T-helper 1 cell (primary cell): ENCODE measurements around the gene STARD13.

Experiments
- DNase-seq, 5 donors: peaks; one replicate each; pipeline ENCODE4 v3.0.0-alpha.2; 2012 to 2020

Gene STARD13

DNA sequence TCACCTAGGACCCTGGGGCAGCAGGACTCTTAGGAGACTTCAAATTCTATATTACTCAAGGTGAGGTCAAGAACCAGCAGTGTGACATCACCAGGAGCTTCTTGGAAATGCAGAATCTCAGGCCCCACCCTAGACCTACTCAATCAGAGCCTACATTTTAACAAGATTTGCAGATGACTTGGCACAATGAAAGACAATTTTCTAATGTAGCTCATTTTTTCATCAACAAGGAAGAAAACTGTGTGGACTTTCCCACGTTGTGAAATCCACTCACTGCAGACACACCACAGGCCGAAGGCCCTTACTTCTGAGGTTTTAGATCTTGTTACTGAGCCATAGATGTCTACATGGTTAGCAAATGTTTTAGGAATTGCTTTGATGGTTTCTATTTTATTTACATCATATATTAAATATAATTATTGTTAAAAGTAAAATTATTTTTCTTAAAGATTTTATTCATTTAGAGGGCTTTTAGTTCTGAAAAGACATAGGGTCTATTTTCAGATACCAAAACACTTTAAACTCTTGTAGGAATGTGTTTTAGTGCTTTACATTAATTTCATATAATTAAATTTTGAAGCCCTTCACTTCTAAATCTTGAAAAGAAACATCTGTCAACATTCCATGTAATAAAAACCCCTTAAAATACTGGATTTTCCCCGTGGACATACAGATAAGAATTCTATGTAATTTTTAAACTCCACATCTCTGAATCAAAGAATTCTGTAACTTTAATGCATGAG is 18.5 kb upstream of the STARD13 start:
- no peak for DNase-seq

DNA sequence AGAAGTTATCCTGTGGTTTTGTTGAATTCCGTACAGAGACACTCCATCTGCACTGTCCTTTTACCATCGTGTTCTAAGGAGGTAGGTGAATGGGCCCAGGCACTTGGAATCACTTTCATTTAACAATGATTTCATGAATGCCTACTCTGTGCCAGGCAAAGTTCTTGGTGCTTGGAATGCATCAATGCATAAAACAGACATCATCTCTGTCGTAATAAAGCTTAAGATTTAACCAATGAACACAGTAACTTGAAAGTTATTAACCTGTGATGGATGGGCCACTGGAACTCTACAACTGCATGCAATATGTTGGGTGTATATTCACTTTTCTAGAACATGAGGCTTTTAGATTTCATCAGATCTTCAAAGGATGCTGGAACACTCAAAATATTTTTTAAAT is 14.1 kb upstream of the STARD13 start:
- no peak for DNase-seq

DNA sequence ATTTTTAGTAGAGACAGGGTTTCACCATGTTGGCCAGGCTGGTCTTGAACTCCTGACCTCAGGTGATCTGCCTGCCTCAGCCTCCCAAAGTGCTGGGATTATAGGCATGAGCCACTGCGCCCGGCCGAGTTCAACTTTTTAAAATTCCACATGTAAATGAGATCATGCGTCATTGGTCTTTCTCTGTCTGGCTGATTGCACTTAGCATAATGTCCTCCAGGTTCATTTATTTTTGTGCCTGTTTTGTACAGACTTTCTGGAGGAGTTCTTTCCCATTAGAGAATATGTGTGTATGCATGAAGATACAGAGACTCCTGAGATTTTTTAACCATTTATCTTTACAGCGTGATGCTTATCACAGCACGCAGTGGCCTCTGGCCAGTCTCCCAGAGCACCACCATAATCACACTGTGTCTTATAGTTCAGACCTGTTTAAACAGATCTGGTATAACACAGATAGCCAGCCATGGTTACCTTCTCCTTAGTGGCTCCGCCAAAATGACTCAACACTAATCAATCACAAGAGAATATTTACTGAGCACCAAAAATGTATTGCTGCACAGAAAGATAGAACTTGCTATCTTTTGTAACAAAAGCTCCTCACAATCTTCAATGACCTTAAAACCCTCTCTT is 11.4 kb upstream of the STARD13 start:
- DNase-seq: no peak

DNA sequence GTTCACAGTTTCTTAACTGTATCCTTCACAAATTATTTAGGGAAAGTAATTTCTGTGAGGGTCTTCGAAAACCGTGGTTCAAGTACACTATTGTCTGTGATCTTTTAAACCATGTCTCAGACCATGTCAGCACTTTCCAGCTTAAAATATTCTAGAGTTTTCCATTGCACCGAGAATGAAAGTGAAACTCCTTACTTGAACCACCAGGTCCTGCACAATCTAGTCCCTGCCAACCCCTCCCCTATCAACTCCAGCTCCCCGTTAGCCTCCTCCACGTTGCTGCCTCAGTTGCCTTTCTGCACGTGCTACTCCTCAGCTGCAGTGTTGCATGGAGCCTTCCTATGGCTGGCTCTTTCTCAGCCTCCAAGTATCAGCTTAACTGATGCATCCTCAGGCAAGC is 7.2 kb upstream of the STARD13 start:
- DNase-seq: no peak

DNA sequence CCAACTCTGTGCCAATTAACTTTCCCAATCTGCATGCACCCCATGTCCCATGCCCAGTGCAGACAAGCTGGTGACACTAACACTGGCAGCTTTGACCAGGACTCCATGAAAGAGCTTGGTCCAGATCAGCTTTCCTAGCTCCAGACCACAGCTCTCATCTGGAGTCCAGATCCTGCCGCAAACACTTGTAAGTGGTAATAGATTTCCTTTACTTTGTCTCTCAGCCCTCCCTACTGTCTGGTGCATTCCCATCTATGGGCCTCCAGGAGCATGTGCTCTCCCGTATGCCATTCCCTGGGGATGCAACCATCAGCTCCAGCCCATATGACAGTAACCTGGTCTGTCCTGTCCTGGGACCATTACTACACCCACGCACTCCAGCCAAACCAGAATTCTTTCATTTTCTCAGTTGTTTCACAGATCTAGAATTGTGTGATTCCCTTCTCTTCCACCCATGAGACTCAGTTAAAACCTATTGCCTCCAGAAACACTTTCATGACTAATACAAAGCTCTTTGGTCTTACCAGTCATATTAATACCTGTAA is 4.9 kb upstream of the STARD13 start:
- no peak for DNase-seq

DNA sequence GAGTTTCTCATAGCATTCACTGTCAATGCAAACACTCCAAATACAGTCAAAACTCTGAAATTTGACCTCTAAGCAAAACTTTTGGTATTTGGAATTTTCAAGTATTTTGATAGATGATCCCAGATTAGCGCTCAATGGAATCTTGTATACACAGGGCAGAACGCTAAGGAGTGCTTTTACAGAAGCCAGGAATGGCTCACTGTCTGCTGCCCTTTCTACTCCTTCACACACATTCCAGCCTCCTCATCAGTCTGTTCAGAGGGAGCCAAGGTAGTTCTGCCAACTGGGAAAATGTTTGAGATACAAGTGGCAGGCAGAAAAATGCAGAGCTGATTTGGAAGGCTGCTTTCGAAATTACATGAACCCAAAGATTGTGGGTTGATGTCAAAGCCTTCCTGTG is 4.4 kb upstream of the STARD13 start:
- DNase-seq: no peak

DNA sequence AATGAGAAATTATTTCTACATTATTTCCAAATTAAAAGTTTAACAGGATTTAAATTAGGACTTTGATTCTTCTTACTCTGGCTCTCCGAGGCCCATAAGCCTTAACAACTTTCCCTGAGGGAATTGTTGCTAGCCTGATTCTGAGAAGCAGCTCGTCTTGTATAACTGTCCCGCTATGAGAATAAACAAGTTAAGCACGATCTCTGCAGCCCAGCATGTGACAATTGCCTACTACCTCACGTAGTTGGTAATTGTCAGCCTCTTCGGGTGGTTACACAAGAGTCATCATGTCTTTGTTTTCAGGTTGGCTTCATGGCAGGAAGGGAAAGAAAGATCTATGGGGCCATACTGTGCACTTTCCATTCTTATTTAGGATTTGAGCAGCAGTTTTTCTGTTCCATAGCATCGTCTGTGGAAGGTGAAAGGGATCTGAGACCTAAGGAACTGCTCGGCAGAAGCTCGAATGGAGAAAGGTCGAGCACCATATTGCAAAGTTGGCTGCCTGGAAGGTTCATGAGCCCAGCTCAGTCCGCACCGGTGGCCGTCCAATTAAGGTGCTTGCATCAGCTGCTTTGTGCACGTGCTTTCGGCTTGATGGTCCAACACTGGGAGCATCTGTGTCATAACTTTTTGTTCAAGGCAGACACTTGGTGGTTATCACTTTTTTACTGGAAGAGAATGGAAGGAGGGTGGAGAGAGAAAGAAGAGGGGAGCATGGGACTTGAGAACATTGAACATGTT is 1.8 kb upstream of the STARD13 start:
- no peak for DNase-seq

DNA sequence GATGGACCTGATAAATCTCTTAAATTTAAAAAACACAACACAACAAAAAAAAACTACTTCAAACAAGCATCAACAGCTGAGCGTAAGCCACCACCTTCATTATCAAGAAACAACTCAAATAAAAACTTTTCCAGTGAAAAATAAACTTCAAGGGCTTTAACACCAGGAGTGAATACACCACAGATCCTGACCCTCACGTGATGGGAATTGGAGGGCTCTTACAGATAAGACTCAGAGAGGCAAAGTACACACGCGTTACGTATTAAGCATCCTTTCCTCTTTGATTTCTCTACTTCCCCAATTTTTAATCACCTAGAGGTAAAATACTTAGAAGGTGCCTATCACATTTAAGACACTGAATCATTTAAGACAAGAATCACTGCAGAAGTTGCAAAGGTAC is 573 bp upstream of the STARD13 start:
- DNase-seq: no peak

DNA sequence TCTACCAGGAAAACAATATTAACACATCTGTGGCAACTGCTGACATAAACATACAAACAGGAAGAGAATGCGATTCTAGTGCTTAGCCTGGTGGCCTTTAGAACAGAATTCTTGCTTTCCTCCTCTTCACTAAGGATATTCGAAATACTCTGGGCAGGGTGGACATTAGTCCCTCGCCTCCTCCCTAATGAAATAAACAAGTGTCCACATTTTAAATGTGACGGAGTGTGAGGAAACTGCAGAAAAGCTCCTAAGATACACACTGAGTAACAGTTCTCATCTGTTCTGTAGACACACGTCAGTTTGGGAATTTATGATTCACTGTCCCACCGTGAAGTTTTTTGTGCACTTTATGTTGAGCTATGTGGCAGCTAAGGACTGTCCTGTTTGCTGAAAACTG is 639 bp downstream of the STARD13 start:
- DNase-seq: no peak

DNA sequence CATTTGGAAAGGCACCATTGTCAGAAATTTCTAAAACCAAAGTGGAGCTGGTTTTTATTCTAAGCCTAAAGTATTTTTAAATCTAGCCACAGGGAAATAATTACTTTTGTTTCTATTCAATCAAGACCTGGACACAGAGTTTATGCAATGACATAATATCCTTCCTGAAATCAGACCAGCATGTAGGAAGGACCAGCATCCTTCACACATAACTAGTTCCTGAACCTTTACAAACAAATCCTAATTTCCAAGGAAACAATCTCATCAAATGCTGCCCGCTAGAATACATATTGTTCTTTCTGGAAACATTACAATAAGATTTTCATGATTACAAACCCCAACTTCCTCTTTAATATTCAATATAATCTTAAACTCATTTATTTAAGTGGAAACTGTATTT is 1.5 kb downstream of the STARD13 start:
- DNase-seq: no peak

DNA sequence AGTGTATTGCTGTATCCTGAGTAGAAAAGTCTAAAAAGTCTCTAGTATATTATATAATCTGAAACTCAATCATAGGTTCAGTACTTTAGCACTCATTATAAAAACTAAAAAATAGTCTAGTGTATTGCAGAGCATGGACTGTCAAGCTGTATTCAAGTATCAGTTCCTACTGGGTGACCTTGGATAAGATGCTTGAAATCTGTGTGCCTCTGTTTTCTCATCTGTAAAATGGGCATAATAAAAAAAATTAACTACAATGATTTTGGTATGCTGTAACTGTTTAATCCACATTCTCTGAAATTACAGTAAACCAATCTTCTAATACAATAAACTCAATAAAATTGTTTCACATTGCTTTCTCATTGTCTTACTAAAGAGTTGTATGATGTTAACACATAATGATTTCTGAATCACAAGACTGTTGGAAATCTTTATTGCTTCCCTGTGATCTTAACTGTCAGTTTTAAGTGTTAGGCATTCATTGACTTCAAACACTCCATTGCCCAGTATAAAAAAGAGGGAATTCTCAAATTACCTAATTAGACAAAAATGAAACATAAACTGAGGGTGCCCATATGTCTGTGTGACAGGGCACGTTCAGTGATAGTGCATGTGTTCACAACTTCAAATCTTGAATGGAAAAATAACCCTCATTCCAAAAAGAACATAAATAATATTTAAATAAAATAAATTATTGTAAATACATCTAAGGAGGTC is 2.2 kb downstream of the STARD13 start:
- no peak for DNase-seq

DNA sequence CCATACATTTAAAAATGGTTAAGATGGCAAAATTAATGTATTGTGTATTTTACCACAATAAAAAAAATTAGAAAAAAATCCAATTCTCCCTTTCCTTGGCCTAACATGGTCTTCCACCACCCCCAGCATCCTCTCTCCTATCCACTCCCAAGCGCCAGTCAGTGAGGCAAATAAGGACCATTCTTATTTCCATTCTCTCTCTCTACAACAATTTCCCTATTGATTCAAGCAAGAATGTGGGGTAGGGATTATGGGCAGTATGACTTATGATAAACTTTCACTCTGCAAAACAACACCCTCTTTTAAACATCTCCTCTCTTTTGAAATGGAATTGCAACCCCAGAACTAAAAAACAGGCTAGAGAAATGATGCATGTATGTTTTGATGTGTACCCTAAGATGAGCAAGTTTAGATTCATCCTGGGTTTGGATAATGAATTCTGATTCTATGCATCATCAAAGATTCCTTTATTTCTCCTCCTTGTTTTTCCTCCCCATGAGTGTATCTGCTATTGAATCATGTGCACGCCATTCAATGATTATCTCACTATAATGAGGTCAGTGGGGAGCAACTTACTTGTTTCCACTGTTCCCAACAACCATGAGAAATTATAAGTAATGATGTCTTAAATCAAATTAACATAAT is 3.5 kb downstream of the STARD13 start:
- no peak for DNase-seq

DNA sequence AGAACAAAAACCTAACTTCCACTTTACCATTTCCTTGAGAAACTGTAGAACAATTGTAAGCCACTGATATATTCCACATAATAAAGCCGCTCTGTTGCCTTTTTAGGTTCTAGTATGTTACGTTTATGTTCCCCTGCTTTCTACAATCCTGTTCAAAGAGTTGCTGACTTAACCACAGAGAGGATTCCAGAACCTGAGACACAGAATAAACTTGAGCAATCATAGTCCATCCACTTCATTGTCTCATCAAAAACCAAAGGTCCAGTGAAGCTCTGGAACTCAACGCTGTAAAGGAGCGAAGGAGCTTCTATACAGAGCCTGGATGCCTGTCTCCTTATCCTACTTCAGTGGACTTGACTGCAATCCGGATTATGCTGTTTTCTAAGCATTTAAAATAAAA is 4.6 kb downstream of the STARD13 start:
- DNase-seq: no peak

DNA sequence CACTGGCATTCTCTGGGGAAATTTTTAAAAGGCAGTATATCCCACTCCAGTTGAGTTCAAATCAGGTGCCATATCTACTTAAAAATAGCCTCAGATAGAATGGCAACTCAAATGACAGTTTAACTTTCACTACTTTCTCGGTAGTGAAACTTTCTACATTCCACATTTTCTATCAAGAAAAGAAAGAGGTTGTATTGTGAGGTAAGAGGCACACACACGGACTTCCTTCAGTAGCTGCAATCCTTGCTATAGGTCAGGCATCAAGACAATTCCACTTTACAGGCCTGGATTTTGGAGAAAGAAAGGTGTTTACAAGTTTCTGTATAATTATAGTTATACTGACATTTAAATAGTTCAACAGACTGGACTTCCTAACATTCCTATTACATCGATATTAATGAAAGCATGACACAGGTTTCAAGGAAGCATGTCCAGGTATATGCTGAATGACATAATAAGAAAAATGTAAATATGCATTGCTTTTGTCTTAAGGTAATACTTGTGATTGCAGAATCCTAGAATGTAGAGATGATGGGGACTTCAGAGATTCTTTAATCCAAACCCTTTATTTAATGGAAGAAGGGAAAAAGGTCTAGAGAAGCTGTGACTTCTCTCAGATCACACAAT is 5.2 kb downstream of the STARD13 start:
- no peak for DNase-seq

DNA sequence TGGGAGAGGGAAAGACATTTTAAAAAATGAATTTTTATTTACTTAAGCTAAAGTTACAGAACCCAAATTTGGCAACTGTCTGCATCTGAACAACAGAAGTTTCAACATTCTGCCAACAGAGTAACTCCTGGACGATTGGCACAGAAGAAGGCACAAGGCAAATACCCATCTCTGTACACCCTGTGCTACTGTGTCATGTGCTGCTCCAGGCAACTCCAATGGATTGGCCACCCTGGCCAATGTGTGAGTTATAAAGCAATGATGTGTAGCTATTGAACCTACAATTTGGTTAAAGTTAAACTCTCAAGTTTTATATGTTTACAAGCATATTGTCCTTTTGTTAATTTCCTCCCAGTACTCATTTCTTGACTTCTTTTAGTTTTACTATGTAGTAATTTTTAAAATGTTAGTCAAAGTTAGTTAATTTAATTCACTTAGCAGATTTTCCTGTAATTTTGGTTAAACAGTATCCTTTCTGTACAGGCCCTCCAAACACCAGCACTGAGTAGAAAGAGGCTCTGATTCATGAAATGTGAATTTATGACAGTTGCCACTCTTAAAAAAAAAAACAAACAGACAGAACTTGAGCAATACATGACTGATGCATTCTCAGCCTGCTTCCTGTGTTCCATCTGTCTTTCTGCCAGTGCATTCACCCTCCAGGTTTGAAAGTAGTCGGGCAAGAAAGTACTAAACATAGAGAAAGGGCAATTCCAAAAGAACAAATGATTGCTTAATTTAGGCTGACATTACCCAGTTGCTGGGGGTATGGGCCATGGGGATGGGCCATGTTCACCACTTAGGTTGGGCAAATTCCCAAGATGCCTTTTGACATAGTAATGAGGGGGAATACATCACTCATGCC is 5.9 kb downstream of the STARD13 start:
- DNase-seq: no peak

DNA sequence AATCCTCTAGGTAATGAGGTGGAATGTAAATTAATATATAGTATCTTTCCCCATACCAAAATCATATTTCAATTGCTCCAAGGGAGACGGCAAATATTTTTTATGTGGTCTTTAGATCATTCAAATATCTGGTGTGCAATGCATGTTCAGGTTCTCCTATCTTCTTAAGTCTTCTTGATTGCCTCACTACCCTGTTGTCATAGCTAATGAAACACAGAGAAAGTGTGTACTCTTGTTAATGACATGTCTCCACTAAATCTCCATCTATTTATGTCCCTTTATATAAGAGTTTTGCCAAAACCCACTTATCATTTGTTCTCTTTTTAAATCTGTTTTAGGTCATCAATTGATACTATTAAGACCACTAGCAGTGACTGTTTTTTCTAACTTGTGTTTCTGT is 6.6 kb downstream of the STARD13 start:
- DNase-seq: no peak

DNA sequence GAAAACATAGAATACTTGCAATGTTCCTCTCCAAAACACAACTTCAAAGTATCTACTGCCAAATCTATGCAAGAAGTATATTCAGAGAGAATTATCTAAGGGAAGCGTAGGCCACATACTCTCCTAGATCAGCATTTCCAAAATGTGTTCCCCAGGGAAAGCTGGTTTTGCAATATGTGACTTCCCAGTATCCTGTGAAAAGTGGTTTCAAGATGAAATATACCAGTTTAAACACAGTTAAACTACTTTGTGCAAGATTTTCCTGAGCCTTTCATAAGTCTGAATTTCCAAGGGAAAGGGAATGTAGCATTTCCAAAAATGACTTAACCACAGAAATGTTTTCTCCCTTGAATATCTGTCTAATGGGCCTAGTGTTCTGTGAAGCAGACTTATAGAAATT is 7.6 kb downstream of the STARD13 start:
- DNase-seq: no peak

DNA sequence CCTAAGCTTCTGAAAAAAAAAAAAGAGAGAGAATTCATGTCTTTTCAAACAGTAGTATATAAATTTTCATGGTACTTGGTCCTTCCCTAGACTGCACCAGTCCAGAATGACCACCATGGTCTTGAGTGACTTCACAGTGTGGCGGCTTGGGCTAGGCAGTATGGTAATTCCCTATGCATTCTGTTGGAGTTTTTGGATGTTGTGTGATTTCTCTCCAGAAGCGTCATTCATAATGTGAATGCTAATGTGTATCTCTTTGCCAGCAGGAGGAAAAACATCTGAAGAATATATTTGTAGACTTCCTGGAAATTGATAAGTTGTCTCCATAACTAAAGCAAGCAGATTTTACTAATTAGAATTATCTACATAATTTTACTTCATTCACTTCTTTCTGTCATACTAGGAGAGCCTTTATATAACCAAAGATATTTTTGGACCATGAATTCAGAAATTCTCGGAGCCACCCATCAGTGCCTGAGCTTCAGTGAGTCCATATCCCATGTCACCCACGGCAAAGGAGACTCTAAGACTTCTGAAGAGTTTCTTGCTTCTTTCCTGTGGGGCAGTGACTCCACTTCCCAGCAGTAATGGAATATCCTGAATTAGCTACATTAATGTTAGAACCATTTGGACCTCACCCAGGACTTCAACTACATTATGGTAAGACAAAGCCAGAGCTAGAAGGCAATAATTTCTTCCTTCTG is 8.4 kb downstream of the STARD13 start:
- DNase-seq: no peak

DNA sequence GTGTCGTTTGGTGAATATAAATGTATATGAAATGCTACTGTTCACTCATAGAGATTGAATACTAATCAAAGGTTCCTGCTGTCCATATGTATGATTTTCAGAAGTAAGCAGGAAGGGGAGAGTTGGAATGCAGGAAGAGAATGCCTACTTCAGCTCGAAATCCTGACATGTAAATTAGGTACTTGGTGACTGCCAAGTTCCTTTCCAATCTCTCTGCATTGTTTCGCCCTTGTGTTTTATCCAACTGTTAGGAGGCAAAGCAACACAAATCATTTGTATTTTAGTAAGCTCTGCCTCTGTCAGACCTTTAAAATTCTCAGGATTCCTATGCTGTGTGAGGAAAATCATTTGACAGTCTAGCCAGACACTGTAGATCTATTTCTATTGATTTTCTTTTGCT is 9.0 kb downstream of the STARD13 start:
- no peak for DNase-seq

DNA sequence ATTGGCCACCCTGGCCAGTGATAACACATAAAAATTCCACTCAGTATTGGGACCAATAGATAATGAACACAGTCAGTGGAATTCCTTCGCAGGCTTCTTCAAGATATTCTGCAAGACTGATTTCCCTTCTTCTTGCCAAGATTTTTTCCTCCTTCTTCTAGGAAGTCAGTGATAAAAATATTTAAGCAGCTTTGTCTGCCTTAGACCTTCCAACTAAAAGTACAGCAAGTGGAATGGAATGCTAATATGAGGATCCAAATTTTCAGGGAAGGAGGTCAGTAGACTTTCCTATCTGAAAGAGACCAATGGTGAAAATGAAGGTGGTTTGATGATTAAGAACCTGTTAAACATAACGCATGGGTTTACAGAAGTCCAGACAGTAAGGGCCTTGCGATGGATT is 9.6 kb downstream of the STARD13 start:
- DNase-seq: no peak

DNA sequence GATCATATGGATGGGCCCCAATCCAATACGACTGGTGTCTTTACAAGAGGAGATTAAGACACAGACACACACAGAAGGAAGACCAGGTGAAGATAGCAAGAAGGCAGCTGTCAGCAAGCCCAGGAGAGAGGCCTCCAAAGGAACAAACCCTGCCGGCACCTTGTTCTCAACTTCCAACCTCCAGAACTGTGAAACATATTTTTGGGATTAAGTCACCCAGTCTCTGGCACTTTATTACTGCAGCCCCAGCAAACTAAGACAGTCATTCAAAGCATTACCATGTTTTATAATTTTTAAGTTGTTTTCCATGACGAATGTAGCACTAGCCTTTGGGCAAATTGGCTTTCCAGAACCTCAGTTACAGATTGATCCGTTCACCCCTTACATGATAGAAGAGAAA is 11.3 kb downstream of the STARD13 start:
- no peak for DNase-seq
